GM19025 (cell line): ENCODE results near the gene CCNI2.

Experiments
- ATAC-seq: cut with Tn5 transposase; IDR thresholded peaks from one replicate; pipeline ENCODE4 v1.9.1; 2021; ENCODE audit warnings: mild to moderate bottlenecking, low read depth, moderate library complexity; ENCODE audit not compliant: unreplicated experiment

CCNI2 gene

DNA sequence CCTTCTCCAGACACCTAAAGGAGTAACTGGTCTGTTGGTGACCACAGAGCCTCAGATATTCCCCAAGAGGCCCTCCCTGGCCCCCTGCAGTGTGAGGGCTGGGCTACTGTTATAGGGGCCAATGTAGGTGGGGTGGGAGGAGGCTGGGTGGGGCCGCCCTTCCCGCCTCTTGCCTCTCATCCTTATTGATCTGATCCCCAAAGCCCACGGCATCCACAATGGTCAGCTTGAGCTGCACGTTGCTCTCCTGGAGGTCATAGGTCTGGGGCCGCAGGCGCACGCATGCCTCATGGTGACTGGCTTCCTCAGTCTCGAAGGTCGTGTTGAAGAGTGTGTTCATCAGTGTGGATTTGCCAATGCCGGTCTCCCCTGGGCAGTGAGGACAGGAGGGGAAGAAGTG, 16.8 kb downstream of the CCNI2 start:
- no peak for ATAC-seq

DNA sequence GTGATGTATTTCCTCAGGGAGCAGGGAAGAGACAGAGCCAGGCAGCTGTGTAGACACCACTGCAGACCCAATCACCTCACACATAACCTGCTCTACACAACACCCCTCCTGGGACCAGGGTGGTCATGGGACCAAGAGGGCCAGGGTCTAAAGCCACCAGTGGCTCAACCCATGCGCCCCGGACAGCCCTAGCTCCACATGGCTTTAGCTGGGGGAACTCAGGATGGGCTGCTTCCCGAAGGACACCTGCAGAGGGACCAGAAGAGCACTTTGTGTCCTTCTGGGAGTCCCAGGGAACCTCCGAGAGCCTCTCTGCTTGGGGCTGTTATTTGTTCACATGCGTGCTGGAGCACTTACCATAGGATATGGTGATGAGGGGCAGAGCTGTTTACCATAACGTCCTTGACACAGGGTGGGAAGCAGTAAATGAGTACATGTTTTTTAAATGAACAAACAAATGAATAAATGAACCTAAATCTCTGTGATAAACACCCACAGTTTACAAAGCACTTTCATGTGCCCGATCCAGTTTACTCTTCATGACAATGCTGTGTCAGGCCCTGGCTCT, 17.5 kb downstream of the CCNI2 start:
- no peak for ATAC-seq

DNA sequence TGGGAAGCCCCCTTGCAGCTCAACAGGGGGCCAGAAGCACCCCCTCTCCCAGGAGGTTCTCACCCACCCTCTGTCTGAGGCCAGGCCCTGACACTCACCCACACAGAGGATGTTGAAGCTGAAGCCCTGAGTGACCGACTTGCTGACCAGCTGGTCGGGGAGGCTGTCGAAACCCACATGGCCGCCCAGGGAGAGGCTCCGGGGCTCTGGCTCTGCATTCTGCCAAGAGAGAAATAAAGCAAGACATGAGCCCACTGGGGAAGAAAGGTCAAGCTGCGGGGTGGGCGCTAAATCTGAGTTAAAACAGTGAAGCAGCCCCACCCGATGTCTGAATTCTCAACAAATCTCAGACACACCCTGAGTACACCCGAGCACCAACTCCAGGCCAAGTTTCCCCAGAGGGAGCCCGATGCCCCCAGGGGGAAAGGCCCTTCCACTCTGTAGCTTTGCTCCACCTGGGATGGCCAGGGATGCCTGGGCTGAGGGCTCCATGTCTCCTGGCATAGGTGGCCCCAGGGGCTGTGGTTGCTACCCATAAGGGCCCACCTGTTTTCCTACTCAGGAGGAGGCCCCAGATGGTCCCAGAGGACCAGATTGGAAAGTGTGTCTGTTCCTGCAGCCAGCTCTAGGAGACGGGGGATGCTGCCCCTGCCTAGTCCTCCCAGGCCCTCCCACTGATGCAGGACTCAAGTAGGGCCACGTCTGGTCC, 18.2 kb downstream of the CCNI2 start:
- no peak for ATAC-seq

DNA sequence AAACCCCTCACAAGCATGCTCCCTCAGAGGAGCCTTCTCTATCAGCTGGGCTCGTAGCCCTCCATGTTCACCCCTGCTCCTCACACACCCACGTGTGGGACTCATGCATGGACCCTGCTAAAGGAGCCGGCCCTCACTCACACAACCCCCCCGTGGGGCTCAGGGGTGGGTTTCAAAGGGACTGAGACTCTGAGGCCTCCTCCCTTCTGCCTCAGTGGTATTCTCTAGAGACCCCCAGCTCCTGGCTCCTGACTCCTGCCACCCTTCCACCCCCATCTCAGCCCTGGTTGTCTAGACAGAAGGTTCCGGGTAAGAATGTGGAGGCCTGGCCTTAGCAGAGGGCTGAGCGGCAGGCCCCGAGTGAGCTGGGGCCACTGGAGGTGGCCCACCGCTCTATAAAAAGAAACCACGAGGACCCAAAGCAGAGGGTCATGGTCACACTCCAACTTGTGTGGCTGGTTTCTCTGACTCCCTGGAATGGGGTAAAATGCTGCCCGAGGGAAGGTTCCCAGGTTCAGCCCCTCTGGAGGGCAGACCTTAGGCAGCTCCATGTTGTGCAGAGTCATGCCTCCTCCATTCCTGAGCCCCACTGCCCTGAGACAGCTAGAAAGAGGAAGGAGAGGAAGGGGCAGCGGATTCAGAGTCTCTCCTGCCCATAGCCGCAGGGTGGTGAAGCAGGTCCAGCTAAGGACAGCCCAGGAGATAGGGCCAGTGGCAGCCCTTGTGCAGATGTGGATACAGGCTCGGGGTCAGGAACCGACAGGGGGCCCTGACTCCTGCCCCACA, 19.0 kb downstream of the CCNI2 start:
- ATAC-seq, result no peak

DNA sequence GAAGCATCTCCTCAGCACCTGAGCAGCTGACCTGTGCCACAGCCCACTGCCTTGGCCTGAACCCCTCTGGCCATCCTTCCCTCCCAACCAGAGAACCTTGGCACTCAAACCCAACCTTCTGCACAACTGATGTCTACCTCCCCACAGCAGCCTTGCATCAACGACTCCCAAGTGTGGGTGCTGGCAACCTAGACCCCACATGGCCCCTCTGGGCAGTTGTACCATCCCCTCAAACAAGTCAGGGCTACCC, 19.5 kb downstream of the CCNI2 start:
- ATAC-seq, result no peak

DNA sequence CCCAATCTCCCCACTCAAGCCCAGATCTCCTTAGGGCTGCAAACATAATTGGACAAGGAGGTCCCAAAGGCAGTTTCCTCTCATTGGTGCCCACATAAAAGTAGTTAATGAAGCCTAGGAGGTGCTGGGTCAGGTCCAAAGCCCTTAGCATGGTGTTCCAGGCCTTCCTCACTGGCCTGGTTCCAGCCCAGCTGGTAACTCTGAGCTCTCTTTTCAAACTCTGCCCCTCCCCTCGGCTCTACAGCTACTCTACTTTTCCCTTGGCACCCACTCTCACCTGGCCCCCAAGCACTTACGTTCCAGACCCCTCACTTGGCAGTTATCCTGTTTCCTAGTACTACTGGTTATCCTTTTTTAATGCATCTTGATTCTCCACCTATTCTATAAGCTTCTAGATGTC, 19.9 kb downstream of the CCNI2 start:
- no peak for ATAC-seq

DNA sequence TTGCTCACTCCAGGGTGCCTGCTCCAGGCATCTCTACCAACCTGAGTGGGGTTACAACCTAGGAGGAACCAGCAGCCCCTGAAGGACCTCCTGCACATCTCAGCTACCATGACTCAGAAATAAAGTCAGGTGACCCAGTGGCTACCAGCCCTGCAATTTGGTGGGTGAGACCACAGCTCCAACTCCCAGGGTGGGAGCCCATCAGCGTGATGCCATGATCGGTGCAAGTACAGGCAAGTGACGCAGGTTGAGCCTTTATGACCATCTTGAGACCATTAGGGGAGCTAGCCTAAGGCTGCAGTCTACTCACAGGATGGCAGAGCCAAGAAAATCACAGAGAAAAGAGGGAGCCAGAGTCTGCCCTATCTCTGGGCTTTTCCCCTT, 21.3 kb downstream of the CCNI2 start:
- no peak for ATAC-seq

DNA sequence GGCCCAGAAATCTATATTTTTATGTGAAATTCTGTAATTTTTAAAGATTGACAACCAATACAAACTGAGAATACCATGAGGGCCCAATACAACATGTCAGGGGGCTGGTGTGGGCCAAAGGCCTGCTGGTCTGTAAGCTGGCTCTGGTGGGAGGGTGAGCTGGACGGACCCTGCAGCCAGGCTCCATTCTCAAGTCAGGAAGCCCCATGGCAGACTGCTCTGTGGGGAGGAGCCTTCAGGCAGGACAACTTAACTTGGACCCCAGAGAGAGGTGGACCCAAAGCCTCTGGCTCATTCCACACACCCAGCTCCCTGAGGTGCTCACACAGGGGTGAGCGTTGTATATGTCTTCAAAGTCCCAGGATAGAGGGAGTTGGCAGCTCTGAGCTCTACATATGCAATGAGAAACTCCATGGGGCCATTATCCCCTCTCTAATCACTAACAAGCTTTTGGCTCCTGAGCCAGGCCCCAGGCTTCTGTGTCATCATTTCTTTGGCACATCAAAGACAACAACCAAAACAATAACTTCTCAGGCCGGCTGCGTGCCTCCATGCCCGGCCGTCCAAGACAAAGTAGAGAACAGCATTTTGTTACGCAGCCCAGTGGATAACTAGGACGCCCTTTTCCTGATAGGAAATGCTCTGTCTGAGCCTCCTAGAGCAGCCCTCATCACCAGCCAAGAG, 23.4 kb downstream of the CCNI2 start:
- ATAC-seq, result no peak

DNA sequence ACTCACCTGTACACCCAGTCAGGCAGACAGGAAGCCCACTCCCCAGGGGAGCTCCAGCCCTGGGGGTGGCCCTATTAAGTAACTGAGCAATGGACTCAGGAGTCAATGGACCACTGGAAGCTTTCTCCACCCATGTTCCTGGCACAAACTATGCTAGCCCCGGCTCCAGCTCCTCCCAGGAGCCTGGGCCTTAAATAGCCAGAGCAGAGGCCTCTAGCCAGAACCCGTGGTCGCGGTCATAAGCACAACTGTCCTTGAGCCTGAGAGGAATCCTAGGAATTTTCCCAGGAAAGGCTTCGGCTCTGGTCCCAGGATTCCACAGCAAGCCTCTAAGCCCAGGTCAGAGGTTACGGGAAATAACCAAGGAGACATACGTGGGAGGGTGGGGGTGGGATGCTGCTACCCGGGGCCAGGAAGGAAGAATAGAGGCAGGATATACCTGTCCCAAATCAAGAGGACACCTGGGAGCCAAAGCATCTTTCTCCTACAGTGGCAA, 24.3 kb downstream of the CCNI2 start:
- no peak for ATAC-seq

DNA sequence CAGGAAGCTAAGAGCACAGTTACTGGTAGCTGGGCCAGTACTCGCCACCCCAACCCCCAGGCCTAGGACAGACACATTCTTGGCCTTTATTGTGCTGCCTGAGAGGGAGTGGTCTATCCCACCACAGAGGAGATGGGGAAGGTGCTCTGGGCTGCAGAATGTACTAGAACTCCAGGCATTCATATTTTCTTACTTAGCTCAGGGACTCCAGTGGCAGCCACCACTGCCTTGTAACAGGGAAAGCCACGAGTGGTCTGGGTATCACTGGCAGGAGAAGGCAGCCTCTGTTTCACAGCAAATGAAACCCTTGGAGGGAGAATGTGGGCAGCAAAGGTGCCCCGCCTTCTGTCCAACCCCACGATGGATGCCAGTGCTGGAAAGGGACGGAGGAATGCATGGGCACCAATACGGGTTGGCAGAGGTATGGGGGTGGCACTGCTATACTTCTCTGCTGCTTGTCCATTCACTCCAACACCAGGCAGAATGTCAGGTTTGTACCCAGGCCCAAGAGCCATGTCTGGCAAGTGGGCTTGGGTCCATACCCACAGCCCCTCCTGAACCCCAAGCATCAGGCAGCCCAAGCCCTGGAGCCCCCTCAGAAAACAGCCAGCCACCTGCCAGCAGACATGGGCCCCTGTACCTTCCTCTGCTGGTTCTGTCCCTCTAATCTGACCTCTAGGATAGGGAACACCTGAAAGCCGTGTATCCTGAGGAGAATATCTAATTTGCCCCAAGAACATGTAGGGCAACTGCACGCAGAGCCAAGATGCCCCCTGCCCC, 25.3 kb downstream of the CCNI2 start:
- no peak for ATAC-seq

DNA sequence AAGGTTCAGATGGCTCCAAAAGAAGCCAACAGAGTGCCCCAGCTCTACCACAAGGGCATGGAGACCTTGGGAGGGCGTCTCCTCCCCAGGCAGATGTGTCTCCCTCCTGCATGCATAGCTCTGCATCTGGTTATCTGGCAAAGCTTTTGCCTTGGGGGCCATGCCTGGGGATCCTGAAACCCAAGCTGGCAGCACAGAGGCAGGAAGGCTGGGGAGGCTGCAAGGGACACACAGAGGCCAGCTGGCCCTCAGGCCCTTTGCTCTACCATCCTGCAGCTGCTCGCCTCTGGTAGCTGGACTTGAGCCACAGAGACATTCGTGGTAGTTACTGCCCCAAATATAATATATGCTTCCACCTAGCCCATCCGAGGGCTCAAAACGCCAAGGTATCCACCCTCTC, 25.9 kb downstream of the CCNI2 start:
- no peak for ATAC-seq

DNA sequence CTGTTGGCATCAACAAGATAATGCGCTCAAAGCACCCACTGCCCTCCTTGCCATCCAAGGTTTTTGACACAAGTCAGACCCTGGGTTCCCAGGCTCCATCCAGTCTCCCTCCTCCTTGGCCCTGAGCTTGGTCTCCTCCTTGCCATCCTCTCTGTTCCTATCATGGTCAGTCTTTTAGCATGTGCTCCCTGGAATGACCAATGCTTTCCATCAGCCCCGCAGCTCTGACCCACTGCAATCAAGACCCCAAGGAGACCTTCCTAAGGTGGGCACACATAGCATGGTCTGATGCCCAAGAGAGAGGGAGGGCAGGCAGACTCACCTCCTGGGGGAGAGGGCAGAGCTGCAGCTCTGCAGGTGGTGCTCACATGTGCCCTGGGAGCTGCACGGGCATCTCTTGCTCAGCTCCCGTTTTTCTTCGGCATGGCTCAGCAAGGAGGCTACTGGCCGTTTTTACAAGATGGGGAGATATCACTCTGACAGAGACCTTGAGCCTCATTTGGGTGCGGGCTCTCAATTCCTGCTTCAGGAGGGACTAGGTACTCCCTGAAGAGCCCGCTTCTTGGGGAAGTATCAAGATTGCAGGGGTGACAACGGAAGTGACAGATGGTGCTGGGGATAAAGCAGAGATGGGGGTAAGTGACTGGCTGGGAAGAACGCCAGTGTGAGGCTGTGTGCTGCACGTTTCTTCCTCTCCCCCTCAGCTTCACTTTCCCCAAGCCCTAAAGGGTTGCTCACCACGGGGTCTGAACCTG, 26.6 kb downstream of the CCNI2 start:
- no peak for ATAC-seq

DNA sequence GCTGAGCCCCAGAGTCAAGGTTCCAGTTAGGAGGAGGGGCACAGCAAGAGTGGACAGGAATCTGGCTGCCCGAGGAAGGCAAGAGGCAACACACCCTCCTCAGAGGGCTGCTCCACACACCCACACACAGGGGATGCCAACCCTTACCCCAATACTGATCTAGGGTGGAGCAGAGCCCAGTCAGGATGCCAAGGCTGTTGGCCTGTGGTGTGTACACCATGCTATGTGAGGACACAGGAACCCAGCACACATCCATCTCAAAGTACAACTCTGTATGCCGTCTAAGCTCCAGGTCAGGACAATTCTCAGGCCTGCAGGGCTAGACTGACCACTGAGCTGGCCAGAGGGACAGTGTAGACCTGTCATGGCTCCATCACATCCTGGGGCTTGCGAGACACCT, 27.2 kb downstream of the CCNI2 start:
- no peak for ATAC-seq

DNA sequence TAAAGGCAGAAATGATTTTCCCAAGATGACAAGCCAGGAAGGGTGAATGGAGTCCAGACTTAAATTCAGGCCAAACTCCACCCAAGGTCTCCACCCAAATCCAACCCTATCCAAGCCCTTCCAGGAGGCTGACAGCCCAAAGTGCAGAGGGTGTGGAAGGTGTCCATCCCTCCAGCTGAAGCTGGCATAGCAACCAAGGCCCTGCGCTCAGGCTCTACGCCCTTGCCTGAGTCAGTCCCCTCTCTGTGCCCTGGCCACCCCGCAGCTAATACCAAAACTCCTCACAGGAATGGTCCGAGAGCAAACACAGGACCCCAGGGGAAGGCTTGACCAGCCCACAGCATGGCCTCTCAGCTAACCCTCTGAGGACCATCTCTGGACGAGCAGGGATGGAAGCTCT, 27.7 kb downstream of the CCNI2 start:
- ATAC-seq, result no peak

DNA sequence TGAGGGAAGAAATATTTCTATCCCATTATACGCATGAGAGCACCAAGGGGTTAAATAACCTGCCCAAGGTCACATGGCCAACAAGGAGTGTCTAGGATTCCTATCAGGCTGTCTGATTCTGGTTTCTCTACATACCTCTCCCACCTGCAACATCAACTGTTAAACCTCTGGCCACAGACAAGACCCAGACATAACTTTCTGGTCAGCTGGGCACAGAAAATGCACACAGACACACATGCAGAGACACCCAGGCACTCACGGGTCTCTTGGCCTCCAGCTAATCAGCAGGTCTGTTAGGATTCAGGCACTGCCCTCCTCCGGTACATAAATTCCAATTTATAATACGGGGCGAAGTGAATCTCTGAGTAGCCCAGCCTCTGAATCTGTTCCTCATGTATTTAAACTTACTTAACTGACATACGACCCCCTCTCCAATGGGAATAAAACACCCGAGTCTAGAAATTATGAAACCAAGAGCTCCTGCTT, 28.3 kb downstream of the CCNI2 start:
- no peak for ATAC-seq

DNA sequence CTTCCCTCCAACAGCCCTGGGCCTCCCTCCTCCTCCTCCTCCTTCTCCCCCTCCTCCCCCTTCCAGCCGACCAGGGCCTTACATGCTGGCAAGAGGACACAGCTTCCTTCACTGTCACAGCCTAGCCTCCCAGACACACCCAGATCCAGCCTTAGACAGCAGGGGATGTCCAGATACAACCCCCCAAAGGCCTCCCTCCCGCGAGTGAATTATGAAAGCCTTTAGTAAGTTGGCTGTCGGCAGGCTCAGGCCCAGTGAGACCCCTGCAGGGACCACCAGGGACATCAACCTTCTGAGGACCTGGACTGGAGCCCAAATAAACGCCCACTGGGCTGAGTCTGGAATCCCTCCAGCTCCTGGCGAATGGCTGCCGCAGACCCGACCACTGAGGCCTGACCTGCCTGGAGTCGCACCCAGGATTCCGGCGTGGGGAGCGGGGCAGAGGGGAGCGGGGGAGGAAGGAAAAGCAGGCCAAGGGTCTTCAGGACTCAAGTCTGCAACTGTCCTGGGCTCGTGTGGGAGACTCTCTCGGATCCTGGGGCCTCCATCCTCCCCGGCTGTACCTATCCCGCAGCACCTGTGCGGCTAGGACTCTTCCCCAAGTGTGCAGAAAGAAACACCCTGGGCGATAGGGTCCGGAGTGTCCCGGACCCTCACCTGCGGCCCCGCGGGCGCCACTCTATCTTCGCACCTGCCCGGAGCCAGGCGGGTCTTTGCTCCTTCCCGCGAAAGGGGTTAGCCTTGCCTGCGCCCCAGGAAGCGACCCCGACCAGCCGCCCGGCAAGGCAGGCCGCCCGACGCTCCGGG, 29.1 kb downstream of the CCNI2 start:
- ATAC-seq, result no peak

DNA sequence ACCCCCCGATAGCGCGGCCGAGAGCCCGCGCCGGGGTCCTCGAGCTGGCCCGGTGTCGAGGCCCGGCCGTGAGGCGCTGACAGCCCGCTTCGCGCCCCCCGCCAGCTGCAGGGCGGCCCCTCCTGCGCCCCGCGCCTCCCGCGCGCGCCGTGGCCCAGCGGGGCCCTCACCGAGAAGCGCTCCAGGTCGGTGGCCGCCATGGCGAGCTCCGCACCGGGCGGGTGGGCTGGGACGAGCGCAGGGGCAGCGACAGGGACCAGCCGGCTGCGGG, 29.6 kb downstream of the CCNI2 start:
- ATAC-seq, result no peak

DNA sequence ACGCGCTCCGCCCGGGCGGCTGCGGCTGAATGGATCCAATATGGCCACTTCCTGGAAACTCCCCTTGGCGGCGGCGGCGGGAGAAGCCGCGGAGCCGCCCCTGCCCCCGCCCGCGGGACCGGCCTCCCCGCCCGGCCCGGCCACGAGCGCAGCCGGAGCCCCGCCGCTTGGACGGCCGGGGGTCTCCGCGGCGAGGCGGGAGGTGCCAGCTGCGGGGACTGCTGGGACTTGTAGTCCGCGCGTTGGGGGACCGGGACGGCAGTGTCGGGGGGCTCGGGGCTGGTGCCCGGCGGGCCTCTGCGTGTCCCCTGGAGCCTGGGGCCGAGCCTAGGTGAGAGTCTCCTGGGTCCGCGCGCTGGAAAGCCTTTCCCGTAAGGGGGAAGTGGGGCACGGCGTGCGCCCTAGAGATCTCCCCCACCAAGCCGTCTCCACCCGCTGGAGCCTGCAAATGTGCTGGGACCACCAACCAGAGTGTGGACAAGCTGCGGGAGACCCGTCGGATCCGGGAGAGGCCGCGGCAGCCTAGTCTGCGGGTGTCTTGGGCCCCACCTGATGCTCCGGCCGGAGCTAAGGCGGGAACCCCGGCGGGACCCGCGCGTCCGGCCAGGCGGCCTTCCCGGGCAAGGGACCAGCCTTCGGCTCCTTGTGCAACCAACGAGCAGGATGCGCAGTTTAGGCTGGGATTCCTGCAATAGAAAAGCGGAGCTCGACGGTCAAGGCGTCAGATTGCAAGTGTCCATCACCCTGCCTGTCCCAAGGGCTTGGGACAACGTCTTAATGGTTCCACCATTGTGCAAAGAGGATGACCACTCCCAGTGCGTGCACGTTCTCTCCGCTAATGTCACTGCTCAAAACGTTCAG, 30.2 kb downstream of the CCNI2 start, which contains the start of gene SEPTIN8:
Gene SEPTIN8 (minus strand): TSS at position 31 of the 861 bp plus-strand sequence. CDS start 102 bp downstream, outside the sequence.
- peak; percentile 45 for ATAC-seq
